Measurements from ENCODE around the gene RPL6. TPM values are rescaled to one million over a fixed set of nuclear protein-coding genes. Genes with fewer than 3 reads are reported as not detected.
"Not testable (repeated sequence)": the region's sequence is repeated elsewhere in the genome, so short reads cannot be mapped to it uniquely, and the experiment has no call there.

The RPL6 gene
- total RNA-seq: 1,000 to 10,000 TPM; 1,134 to 1,668 (median 1,601) TPM
- 100 to 1,000 TPM; 697 to 787 TPM for polyA plus RNA-seq
- total RNA-seq: 986 reads per million, percentile 99 among the genes with 10 or more reads in this experiment

GRCh38 chr12:112409064-112409905 lies at the start of gene RPL6:
TSS of gene RPL6 (minus strand) at chr12:112409605. CDS start at chr12:112408656, 949 bp downstream.
- Mint-ChIP-seq H3K4me1 (peaks cover 17 to 48% (median 36%) of the 10 kb centered on the region in 7 donors), H3K4me3 (peak within 1 kb of the TSS; percentile 97 to 100 (median 100)), H3K9me3 (peaks cover 0 to 3% (median 0%) of the 10 kb centered on the region in 11 donors), H3K36me3 (peaks cover 0 to 33% (median 26%) of the 10 kb centered on the region in 5 donors), H3K27me3 (no peaks in the 10 kb centered on the region), H3K27ac (peak within 1 kb of the TSS; percentile 99 to 100 (median 100))
- ChIA-PET POLR2A (interaction anchor here (1.3 kb wide), 1 partner anchor 9 kb away, joined by 3 read pairs; the partner anchor contains the start of gene PTPN11), CTCF (no interaction called here)
- Histone ChIP-seq H3K9me3 (ENCODE audit: control insufficient read depth in 2 of 3, low read length in 3 of 3) (no peaks in the 10 kb centered on the region), H3K27me3 (ENCODE audit: control insufficient read depth in 2 of 2, insufficient read depth in 2 of 2, low read length in 2 of 2) (no peaks in the 10 kb centered on the region), H3K27ac (ENCODE audit: low read depth, low read length) (peak within 1 kb of the TSS; percentile 84), H3K4me3 (ENCODE audit: low read length) (peak within 1 kb of the TSS; percentile 93), H3K36me3 (ENCODE audit: control insufficient read depth in 2 of 3, insufficient read depth in 3 of 3, low read length in 3 of 3) (peaks cover 9 to 39% (median 24%) of the 10 kb centered on the region in 3 experiments), H3K4me1 (ENCODE audit: control insufficient read depth in 2 of 2, insufficient read depth in 2 of 2, low read length in 2 of 2) (peaks cover 18 to 20% of the 10 kb centered on the region in 2 donors)
- DNase-seq (peak; percentile 61 to 88 (median 84)), ATAC-seq (peak; percentile 94)
- intact Hi-C loops (cut with micrococcal nuclease): loop anchor here (1.0 to 5.0 kb wide), 11 partner anchors 9 to 1042 kb away; partner anchors contain the start of genes ERP29 (in 2 of the 2), HECTD4 (in 2 of the 2), MAPKAPK5 (in 2 of the 2) and NAA25 (in 2 of the 2)

- Histone ChIP-seq H3K36me3 (ENCODE audit: control insufficient read depth in 2 of 3, insufficient read depth in 3 of 3, low read length in 3 of 3) (peaks cover 12 to 44% (median 21%) of the 10 kb centered on the region in 3 experiments), H3K27me3 (ENCODE audit: control insufficient read depth in 2 of 2, insufficient read depth in 2 of 2, low read length in 2 of 2) (no peaks in the 10 kb centered on the region), H3K4me3 (ENCODE audit: low read length) (no peak overlapping the region), H3K4me1 (ENCODE audit: control insufficient read depth in 2 of 2, insufficient read depth in 2 of 2, low read length in 2 of 2) (no peaks in the 10 kb centered on the region), H3K27ac (ENCODE audit: low read depth, low read length) (no peak overlapping the region), H3K9me3 (ENCODE audit: control insufficient read depth in 2 of 3, low read length in 3 of 3) (no peaks in the 10 kb centered on the region)
- Mint-ChIP-seq H3K27me3 (no peaks in the 10 kb centered on the region), H3K27ac (no peak overlapping the region), H3K36me3 (peaks cover 28 to 60% (median 39%) of the 10 kb centered on the region in 5 donors), H3K4me1 (peaks cover 0 to 11% (median 3%) of the 10 kb centered on the region in 7 donors), H3K9me3 (peaks cover 0 to 3% (median 0%) of the 10 kb centered on the region in 11 donors), H3K4me3 (no peak overlapping the region)
- CTCF ChIA-PET: no interaction called here
- no peak for DNase-seq
- POLR2A ChIA-PET: no interaction called here
- intact Hi-C loops (cut with micrococcal nuclease): no loop called here
- no peak for ATAC-seq
These were observed 49.3 kb upstream of the RPL6 start for GRCh38 chr12:112458751-112459150.

DNA sequence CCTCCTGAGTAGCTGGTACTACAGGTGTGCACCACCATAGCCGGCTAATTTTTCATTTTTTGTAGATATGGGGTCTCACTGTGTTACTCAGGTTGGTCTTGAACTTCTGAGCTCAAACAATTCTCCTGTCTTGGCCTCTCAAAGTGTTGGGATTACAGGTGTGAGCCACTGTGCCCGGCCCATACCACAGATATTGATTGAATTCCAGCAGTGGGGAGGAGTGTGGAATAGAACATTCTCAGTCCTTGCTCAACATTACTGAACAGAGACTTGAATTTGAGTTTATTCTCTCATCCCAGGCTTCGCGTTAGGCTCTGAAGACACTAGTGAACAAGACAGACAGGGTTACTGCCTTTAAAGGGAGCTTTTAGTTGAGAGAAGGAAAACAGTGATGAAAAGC lies 48.9 kb upstream of the RPL6 start:
- no peak overlapping the region for H3K27ac ChIP-seq (ENCODE audit: low read depth, low read length)

GRCh38 chr12:112457142-112457541 lies 47.7 kb upstream of the RPL6 start:
- DNase-seq; H3K4me1 ChIP-seq (ENCODE audit: control insufficient read depth in 2 of 2, insufficient read depth in 2 of 2, low read length in 2 of 2); intact Hi-C loops (cut with micrococcal nuclease); H3K4me3 ChIP-seq (ENCODE audit: low read length); H3K9me3 ChIP-seq (ENCODE audit: control insufficient read depth in 2 of 3, low read length in 3 of 3); H3K27me3 Mint-ChIP-seq; ATAC-seq; H3K9me3 Mint-ChIP-seq; CTCF ChIA-PET; H3K27me3 ChIP-seq (ENCODE audit: control insufficient read depth in 2 of 2, insufficient read depth in 2 of 2, low read length in 2 of 2); H3K4me3 Mint-ChIP-seq; H3K27ac ChIP-seq (ENCODE audit: low read depth, low read length): not testable (repeated sequence)
- H3K36me3 ChIP-seq (ENCODE audit: control insufficient read depth in 2 of 3, insufficient read depth in 3 of 3, low read length in 3 of 3): peaks cover 12 to 53% (median 21%) of the 10 kb centered on the region in 3 experiments
- POLR2A ChIA-PET: interaction anchor here (0.5 kb wide), 1 partner anchor 33 kb away, joined by 10 read pairs; no protein-coding TSS in a partner anchor
- peak overlapping the region in 1 of 9 donors; percentile 59 for H3K27ac Mint-ChIP-seq
- H3K4me1 Mint-ChIP-seq: peaks cover 0 to 11% (median 0%) of the 10 kb centered on the region in 7 donors
- peaks cover 28 to 63% (median 44%) of the 10 kb centered on the region in 5 donors for H3K36me3 Mint-ChIP-seq

More for the DNA sequence above, 48.9 kb upstream of the RPL6 start:
- Mint-ChIP-seq H3K27ac (no peak overlapping the region), H3K4me1 (peaks cover 0 to 11% (median 2%) of the 10 kb centered on the region in 7 donors), H3K9me3 (peaks cover 0 to 3% (median 0%) of the 10 kb centered on the region in 11 donors), H3K36me3 (peaks cover 28 to 58% (median 39%) of the 10 kb centered on the region in 5 donors), H3K4me3 (no peak overlapping the region), H3K27me3 (no peaks in the 10 kb centered on the region)
- Histone ChIP-seq H3K36me3 (ENCODE audit: control insufficient read depth in 2 of 3, insufficient read depth in 3 of 3, low read length in 3 of 3) (peaks cover 12 to 48% (median 21%) of the 10 kb centered on the region in 3 experiments), H3K4me1 (ENCODE audit: control insufficient read depth in 2 of 2, insufficient read depth in 2 of 2, low read length in 2 of 2) (no peaks in the 10 kb centered on the region), H3K9me3 (ENCODE audit: control insufficient read depth in 2 of 3, low read length in 3 of 3) (no peaks in the 10 kb centered on the region), H3K4me3 (ENCODE audit: low read length) (no peak overlapping the region), H3K27me3 (ENCODE audit: control insufficient read depth in 2 of 2, insufficient read depth in 2 of 2, low read length in 2 of 2) (no peaks in the 10 kb centered on the region)
- ATAC-seq (no peak), DNase-seq (no peak)
- ChIA-PET CTCF (no interaction called here), POLR2A (no interaction called here)
- intact Hi-C loops (cut with micrococcal nuclease): no loop called here

- Histone ChIP-seq H3K4me1 (ENCODE audit: control insufficient read depth in 2 of 2, insufficient read depth in 2 of 2, low read length in 2 of 2) (no peaks in the 10 kb centered on the region), H3K4me3 (ENCODE audit: low read length) (no peak overlapping the region), H3K36me3 (ENCODE audit: control insufficient read depth in 2 of 3, insufficient read depth in 3 of 3, low read length in 3 of 3) (peaks cover 12 to 57% (median 21%) of the 10 kb centered on the region in 3 experiments), H3K9me3 (ENCODE audit: control insufficient read depth in 2 of 3, low read length in 3 of 3) (no peaks in the 10 kb centered on the region), H3K27ac (ENCODE audit: low read depth, low read length) (no peak overlapping the region), H3K27me3 (ENCODE audit: control insufficient read depth in 2 of 2, insufficient read depth in 2 of 2, low read length in 2 of 2) (no peaks in the 10 kb centered on the region)
- ATAC-seq: no peak
- no peaks in the 10 kb centered on the region for H3K27me3 Mint-ChIP-seq
- CTCF ChIA-PET: no interaction called here
- POLR2A ChIA-PET: no interaction called here
- no peak overlapping the region for H3K4me3 Mint-ChIP-seq
- intact Hi-C loops (cut with micrococcal nuclease): no loop called here
- no peak overlapping the region for H3K27ac Mint-ChIP-seq
- peaks cover 28 to 63% (median 46%) of the 10 kb centered on the region in 5 donors for H3K36me3 Mint-ChIP-seq
- DNase-seq: no peak
- H3K4me1 Mint-ChIP-seq: peaks cover 0 to 8% (median 0%) of the 10 kb centered on the region in 7 donors
- peaks cover 0 to 3% (median 0%) of the 10 kb centered on the region in 11 donors for H3K9me3 Mint-ChIP-seq
These were observed 46.6 kb upstream of the RPL6 start for GRCh38 chr12:112456029-112456428.

- Histone ChIP-seq H3K9me3 (ENCODE audit: control insufficient read depth in 2 of 3, low read length in 3 of 3) (no peaks in the 10 kb centered on the region), H3K4me3 (ENCODE audit: low read length) (no peak overlapping the region), H3K27ac (ENCODE audit: low read depth, low read length) (no peak overlapping the region), H3K27me3 (ENCODE audit: control insufficient read depth in 2 of 2, insufficient read depth in 2 of 2, low read length in 2 of 2) (no peaks in the 10 kb centered on the region), H3K4me1 (ENCODE audit: control insufficient read depth in 2 of 2, insufficient read depth in 2 of 2, low read length in 2 of 2) (no peaks in the 10 kb centered on the region), H3K36me3 (ENCODE audit: control insufficient read depth in 2 of 3, insufficient read depth in 3 of 3, low read length in 3 of 3) (peaks cover 4 to 53% (median 13%) of the 10 kb centered on the region in 3 experiments)
- DNase-seq (no peak), ATAC-seq (no peak)
- ChIA-PET CTCF (interaction anchor here (0.5 kb wide), 1 partner anchor 709 kb away, joined by 3 read pairs; no protein-coding TSS in a partner anchor), POLR2A (no interaction called here)
- Mint-ChIP-seq H3K27ac (no peak overlapping the region), H3K4me3 (no peak overlapping the region), H3K27me3 (no peaks in the 10 kb centered on the region), H3K9me3 (no peaks in the 10 kb centered on the region), H3K4me1 (peaks cover 0 to 20% (median 13%) of the 10 kb centered on the region in 7 donors), H3K36me3 (peaks cover 8 to 47% (median 24%) of the 10 kb centered on the region in 5 donors)
- intact Hi-C loops (cut with micrococcal nuclease): no loop called here
These were observed 41.3 kb upstream of the RPL6 start for GRCh38 chr12:112450725-112451124.

Measured in naive thymus-derived CD4-positive, alpha-beta T cell (primary cell).